PFSK-1 (cell line): Measurements from ENCODE around the gene FOXP4.

Source experiments
- FOXP2 ChIP-seq: optimal IDR thresholded peaks from 2 replicates; pipeline ENCODE3; 2011; ENCODE audit warnings: borderline replicate concordance, control low read depth, inconsistent platforms; ENCODE audit not compliant: insufficient read depth; ENCODE audit errors: extremely low read length, extremely low read depth
- POLR2AphosphoS5 ChIP-seq: IDR thresholded peaks from 2 replicates; pipeline ENCODE4 v1.6.1; 2012; ENCODE audit warnings: low read depth, mild to moderate bottlenecking, control low read depth, low read length, moderate library complexity
- REST ChIP-seq, 2 experiments: IDR thresholded peaks; 2 replicates each; pipeline versions ENCODE4 v1.6.1 to v1.8.0; 2011 to 2012; ENCODE audit warnings: low read depth in 2 of 2, low read length in 2 of 2, control low read depth in 1 of 2, inconsistent platforms in 1 of 2, mild to moderate bottlenecking in 1 of 2, moderate library complexity in 1 of 2; ENCODE audit not compliant: insufficient read depth in 1 of 2
- SIN3A ChIP-seq: IDR thresholded peaks from 2 replicates; pipeline ENCODE4 v1.6.1; 2012; ENCODE audit warnings: mild to moderate bottlenecking, low read length, moderate library complexity, borderline replicate concordance; ENCODE audit not compliant: insufficient read depth
- TAF1 ChIP-seq: IDR thresholded peaks from 2 replicates; pipeline ENCODE4 v1.6.1; 2012; ENCODE audit warnings: low read length, control low read depth, borderline replicate concordance; ENCODE audit not compliant: insufficient read depth

The FOXP4 gene

GRCh38 chr6:41598670-41599014, 52.5 kb downstream of the FOXP4 start:
- no peak for TF ChIP-seq REST (IDR thresholded peaks at IDR 0.05; ENCODE audit: insufficient read depth in 1 of 2, low read depth in 2 of 2, low read length in 2 of 2)
- TF ChIP-seq SIN3A: no peak
- no peak for TF ChIP-seq TAF1

- TF ChIP-seq FOXP2 (no peak), TAF1 (no peak), REST (IDR thresholded peaks at IDR 0.05; ENCODE audit: insufficient read depth in 1 of 2, low read depth in 2 of 2, low read length in 2 of 2) (no peak), POLR2AphosphoS5 (no peak), SIN3A (no peak)
Observed at GRCh38 chr6:41599015-41599851, 53.1 kb downstream of the FOXP4 start.

- TF ChIP-seq SIN3A (no peak), TAF1 (no peak), REST (IDR thresholded peaks at IDR 0.05; ENCODE audit: insufficient read depth in 1 of 2, low read depth in 2 of 2, low read length in 2 of 2) (no peak), POLR2AphosphoS5 (no peak), FOXP2 (no peak)
Observed at GRCh38 chr6:41599852-41600445, 53.8 kb downstream of the FOXP4 start.

GRCh38 chr6:41600499-41601247, 54.5 kb downstream of the FOXP4 start:
- no peak for TF ChIP-seq SIN3A
- TF ChIP-seq FOXP2: no peak
- TF ChIP-seq POLR2AphosphoS5: no peak
- no peak for TF ChIP-seq REST (IDR thresholded peaks at IDR 0.05; ENCODE audit: insufficient read depth in 1 of 2, low read depth in 2 of 2, low read length in 2 of 2)
- TF ChIP-seq TAF1: no peak
